Measurements from ENCODE around the gene LMLN. TPM values are rescaled to one million over a fixed set of nuclear protein-coding genes. Genes with fewer than 3 reads are reported as not detected.
A peak's percentile ranks its signal among the peaks of the same experiment; 100 is the strongest.
"Not testable (repeated sequence)": the region's sequence is repeated elsewhere in the genome, so short reads cannot be mapped to it uniquely, and the experiment has no call there.

LMLN gene, protein sequence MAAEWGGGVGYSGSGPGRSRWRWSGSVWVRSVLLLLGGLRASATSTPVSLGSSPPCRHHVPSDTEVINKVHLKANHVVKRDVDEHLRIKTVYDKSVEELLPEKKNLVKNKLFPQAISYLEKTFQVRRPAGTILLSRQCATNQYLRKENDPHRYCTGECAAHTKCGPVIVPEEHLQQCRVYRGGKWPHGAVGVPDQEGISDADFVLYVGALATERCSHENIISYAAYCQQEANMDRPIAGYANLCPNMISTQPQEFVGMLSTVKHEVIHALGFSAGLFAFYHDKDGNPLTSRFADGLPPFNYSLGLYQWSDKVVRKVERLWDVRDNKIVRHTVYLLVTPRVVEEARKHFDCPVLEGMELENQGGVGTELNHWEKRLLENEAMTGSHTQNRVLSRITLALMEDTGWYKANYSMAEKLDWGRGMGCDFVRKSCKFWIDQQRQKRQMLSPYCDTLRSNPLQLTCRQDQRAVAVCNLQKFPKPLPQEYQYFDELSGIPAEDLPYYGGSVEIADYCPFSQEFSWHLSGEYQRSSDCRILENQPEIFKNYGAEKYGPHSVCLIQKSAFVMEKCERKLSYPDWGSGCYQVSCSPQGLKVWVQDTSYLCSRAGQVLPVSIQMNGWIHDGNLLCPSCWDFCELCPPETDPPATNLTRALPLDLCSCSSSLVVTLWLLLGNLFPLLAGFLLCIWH
- total RNA-seq, result 10 to 100 TPM in 1 of 4 donors, 1 to 10 TPM in 3; 2.3 to 10.4 (median 3.8) TPM

DNA sequence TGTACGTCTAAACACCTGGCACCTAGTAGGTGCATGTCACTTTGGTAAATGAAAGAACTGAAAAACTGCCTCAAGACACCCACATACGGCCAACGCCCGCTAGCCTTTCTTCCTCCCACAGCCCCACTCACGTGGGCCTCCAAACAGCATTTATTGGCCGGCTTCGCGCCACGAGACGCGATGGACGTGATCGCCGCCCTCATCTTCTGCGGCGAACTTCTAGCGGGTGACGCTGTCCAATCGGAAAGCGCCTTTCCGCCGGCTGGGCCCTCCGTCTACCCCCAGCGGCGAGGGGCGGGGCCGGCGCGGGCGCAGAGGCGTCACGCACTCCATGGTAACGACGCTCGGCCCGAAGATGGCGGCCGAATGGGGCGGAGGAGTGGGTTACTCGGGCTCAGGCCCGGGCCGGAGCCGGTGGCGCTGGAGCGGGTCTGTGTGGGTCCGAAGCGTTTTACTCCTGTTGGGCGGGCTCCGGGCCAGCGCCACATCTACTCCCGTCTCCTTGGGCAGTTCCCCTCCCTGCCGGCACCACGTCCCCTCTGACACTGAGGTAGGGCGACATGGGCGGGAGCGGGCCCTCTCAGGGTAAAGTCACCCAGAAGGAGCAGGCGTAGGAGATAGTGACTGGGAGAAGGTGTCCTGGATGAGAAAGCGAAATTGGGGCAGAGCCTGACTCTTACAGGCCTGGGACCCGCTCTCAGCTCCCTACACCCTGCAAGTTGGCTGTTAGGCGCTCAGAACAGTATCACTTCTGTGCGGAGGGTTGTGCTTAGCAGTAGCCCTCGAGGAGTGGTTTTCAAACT lies at the start of gene LMLN:
Gene LMLN, plus strand, starts transcription at position 327 of the 803 bp plus-strand sequence. Its CDS starts 29 bp downstream, at position 356.
- 0% methylated on average over 48 to 56 of the region's 62 CpGs for WGBS, 2 donors
- no peak for TF ChIP-seq POLR2A (IDR thresholded peaks at IDR 0.05)
- TF ChIP-seq, protein P1, sequence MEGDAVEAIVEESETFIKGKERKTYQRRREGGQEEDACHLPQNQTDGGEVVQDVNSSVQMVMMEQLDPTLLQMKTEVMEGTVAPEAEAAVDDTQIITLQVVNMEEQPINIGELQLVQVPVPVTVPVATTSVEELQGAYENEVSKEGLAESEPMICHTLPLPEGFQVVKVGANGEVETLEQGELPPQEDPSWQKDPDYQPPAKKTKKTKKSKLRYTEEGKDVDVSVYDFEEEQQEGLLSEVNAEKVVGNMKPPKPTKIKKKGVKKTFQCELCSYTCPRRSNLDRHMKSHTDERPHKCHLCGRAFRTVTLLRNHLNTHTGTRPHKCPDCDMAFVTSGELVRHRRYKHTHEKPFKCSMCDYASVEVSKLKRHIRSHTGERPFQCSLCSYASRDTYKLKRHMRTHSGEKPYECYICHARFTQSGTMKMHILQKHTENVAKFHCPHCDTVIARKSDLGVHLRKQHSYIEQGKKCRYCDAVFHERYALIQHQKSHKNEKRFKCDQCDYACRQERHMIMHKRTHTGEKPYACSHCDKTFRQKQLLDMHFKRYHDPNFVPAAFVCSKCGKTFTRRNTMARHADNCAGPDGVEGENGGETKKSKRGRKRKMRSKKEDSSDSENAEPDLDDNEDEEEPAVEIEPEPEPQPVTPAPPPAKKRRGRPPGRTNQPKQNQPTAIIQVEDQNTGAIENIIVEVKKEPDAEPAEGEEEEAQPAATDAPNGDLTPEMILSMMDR (IDR thresholded peaks at IDR 0.05), result no peak
- peak; percentile 95 to 99 for DNase-seq (ENCODE audit: low spot score in 2 of 2)
- H3K4me3 ChIP-seq (ENCODE audit: low read depth, poor library complexity, severe bottlenecking), result peak within 1 kb of the TSS; percentile 66
- intact Hi-C loops (cut with DNase I; ENCODE audit: low total_unique reads), result no loop called here

DNA sequence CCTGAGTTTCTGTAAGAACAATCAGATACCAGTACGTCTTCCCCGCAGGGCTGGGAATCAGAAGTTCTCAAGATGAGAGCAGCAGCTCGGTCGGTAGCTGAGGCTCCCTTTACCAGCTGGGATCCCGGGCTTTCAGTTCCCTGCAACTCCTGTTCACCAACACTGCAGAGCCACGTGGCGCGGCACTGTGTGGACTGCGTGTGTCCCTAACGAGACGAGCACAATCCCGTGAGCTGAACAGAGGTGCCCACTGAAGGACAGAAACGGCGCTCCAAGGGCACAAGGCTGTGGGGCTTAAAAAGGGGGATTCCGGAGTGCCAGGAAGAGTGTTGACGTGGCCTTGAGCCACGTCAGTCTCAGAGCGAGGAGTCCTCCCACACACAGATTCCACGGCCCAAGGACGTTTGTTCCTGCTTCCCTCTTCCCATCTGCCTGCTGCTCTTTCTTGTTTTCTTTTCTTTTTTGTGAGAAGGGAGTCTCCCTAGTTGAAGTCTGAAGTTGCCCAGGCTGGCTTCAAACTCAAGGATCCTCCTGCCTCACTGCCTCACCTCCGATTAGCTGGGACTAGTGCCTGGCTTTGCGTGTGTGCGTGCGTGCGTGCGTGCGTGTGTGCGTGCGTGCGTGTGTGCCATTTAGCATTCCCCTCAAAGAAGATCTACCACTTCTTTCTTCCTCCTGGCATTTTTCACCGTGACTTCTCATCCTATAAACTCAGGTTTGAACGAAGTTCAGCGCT lies 47.1 kb upstream of the LMLN start:
- TF ChIP-seq POLR2A (IDR thresholded peaks at IDR 0.05), result no peak
- TF ChIP-seq, protein P1 (IDR thresholded peaks at IDR 0.05), result no peak
- peak in 1 of 2 donors; percentile 70 for DNase-seq (ENCODE audit: low spot score in 2 of 2)
- intact Hi-C loops (cut with DNase I; ENCODE audit: low total_unique reads), result no loop called here
- WGBS, 2 donors, result 87 to 88% methylated on average over 33 of the region's 33 CpGs
- H3K4me3 ChIP-seq (ENCODE audit: low read depth, poor library complexity, severe bottlenecking), result no peak overlapping the region

DNA sequence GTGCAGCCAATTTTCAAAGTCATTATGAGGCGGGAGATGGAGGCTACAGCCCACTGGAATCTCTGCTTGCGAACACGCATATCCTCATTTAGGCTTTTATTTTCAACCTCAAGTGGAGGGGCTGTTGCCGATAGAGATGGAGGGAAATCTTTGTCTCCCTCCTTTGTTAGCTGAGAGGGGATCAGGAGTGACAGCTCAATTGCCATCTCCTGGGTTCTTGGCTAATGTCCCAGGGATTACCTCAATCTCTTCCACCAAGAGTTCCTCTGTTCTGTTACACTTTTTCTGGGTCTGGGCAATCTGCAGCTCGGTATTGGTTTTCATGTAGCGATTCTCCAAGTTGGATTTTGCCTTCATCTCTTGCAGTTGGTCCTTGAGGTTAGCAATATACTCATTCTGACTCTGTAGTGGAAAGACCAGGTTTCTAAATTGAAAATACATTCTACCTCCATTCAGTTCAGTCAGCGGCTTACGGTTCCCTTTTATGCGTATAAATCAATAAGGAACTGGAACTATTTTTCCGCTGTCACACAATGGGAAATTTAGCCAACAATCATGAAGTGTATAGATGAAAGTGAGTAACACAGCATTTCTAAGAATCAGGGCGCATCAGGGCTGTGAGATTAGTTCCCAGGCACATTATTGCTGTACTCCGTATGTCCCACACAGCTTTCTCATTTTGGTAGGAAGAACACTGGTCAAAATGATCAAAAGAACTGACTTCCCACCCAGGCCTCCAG lies 46.2 kb upstream of the LMLN start:
- no peak for TF ChIP-seq POLR2A (IDR thresholded peaks at IDR 0.05)
- TF ChIP-seq, protein P1 (IDR thresholded peaks at IDR 0.05), result no peak
- DNase-seq (ENCODE audit: low spot score in 2 of 2), result peak in 1 of 2 donors; percentile 12
- no peak overlapping the region for H3K4me3 ChIP-seq (ENCODE audit: low read depth, poor library complexity, severe bottlenecking)
- intact Hi-C loops (cut with DNase I; ENCODE audit: low total_unique reads), result no loop called here
- WGBS, 2 donors, result 97% methylated on average over 12 of the region's 12 CpGs

DNA sequence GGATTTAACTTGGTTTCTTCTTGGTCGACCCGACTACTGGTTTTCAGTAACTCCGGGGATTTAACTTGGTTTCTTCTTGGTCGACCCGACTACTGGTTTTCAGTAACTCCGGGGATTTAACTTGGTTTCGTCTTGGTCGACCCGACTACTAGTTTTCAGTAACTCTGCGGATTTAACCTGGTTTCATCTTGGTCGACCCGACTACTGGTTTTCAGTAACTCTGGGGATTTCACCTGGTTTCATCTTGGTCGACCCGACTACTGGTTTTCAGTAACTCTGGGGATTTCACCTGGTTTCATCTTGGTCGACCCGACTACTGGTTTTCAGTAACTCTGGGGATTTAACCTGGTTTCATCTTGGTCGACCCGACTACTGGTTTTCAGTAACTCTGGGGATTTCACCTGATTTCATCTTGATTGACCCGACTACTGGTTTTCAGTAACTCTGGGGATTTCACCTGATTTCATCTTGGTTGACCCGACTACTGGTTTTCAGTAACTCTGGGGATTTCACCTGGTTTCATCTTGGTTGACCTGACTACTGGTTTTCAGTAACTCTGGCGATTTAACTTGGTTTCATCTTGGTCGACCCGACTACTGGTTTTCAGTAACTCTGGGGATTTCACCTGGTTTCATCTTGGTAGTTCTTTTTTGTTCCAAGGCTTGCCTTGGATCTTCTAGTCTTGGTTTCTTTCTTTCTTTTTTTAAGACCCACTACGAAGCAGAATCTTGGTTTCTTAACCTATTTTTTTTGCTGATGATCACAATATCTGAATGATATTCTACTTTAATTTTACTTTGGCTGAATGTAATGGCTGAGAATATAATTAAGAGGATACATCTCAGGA lies 38.4 kb upstream of the LMLN start:
- 87 to 94% methylated on average over 24 of the region's 24 CpGs for WGBS, 2 donors
- peak in 1 of 2 donors; percentile 49 for DNase-seq (ENCODE audit: low spot score in 2 of 2)

DNA sequence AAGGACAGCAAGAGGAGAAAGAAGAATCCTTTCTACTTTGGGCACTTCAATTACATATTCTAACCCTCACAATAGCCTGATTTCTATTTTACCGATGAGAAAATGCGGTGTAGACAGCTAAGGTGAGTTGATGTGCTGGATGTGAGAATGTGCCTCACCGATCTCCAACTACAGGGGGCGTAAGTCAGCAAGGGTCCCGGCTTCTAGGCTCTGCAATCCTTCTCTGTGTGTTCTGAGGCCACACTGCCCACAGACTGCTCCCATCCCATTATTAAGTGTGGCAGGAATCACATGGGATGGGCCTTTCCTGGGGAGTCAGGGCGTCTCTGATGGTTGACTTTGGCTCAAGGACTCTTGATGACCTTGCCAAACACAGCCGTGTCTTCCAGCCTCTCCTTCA lies 33.6 kb upstream of the LMLN start:
- intact Hi-C loops (cut with DNase I; ENCODE audit: low total_unique reads), result no loop called here
- WGBS, 2 donors, result 72 to 89% methylated on average over 7 of the region's 7 CpGs
- no peak overlapping the region for H3K4me3 ChIP-seq (ENCODE audit: low read depth, poor library complexity, severe bottlenecking)
- DNase-seq (ENCODE audit: low spot score in 2 of 2), result peak in 1 of 2 donors; percentile 37
- no peak for TF ChIP-seq POLR2A (IDR thresholded peaks at IDR 0.05)
- TF ChIP-seq, protein P1 (IDR thresholded peaks at IDR 0.05), result no peak

More for the DNA sequence above, 38.4 kb upstream of the LMLN start:
- intact Hi-C loops (cut with DNase I; ENCODE audit: low total_unique reads); H3K4me3 ChIP-seq (ENCODE audit: low read depth, poor library complexity, severe bottlenecking): not testable (repeated sequence)

DNA sequence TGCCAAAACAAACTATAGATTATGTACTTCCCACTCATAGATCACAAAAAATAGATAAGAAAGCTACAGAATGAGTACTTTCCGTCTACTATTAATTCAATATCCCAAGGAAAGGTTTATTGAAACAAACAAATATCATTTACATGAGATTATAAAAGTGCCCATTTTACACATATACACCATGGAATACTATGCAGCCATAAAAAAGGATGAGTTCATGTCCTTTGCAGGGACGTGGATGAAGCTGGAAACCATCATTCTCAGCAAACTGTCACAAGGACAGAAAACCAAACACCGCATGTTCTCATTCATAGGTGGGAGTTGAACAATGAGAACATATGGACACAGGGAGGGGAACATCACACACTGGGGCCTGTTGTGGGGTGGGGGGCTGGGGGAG lies 32.4 kb upstream of the LMLN start:
- H3K4me3 ChIP-seq (ENCODE audit: low read depth, poor library complexity, severe bottlenecking); intact Hi-C loops (cut with DNase I; ENCODE audit: low total_unique reads); DNase-seq (ENCODE audit: low spot score in 2 of 2): not testable (repeated sequence)
- WGBS, 2 donors, result 94 to 99% methylated on average over 3 of the region's 3 CpGs
